Measurements from ENCODE around the gene DOCK2. TPM values are rescaled to one million over a fixed set of nuclear protein-coding genes. Genes with fewer than 3 reads are reported as not detected.

The DOCK2 gene
- polyA plus RNA-seq, 2 of the 4 experiments (the other 2 are of a cell fraction), result 2.1 to 4.6 TPM

DNA sequence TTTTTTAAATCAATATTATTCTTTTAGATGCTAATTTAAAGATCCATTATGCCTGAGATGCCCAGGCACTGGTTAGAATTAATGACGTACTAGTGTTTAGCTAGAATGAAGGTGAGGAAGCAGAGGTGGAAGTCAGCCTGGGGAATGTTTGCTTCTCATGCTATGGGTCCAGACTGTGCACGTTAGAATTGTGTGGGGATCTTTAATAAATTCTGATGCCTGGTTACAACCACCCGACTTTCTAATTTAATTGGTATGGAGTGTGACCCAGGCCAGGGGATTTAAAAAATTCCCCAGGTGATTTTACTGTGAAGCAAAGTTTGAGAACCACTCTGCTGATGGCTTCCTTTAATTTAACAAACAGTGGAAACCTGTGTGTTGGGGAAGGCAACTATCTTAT, 111.1 kb downstream of the DOCK2 start:
- POLR2A ChIA-PET, result no interaction called here

GRCh38 chr5:169749295-169749694, 112.2 kb downstream of the DOCK2 start:
- FAIRE-seq (no peak), ATAC-seq (no peak), DNase-seq (ENCODE audit: low read depth in 1 of 2, low spot score in 1 of 2) (no peak)
- no peaks in the 10 kb centered on the region for H3K9me3 ChIP-seq
- POLR2A ChIA-PET, result no interaction called here
- TF ChIP-seq TP53 (CRISPR knock-in tag; IDR thresholded peaks at IDR 0.05) (no peak), MYC (IDR thresholded peaks at IDR 0.05; ENCODE audit: borderline replicate concordance, low read length) (no peak), SREBF2 (IDR thresholded peaks at IDR 0.05) (no peak), ZC3H11A (IDR thresholded peaks at IDR 0.05) (no peak), RNF2 (IDR thresholded peaks at IDR 0.05; ENCODE audit: borderline replicate concordance, low read depth) (no peak), KDM5A (IDR thresholded peaks at IDR 0.05) (no peak), CHD4 (IDR thresholded peaks at IDR 0.05; ENCODE audit: borderline replicate concordance) (no peak), BHLHE40 (IDR thresholded peaks at IDR 0.05; ENCODE audit: low read depth, low read length) (no peak), FOXS1 (CRISPR knock-in tag; IDR thresholded peaks at IDR 0.05) (no peak)
- TF ChIP-seq, protein P1, sequence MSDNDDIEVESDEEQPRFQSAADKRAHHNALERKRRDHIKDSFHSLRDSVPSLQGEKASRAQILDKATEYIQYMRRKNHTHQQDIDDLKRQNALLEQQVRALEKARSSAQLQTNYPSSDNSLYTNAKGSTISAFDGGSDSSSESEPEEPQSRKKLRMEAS (IDR thresholded peaks at IDR 0.05), result no peak
- no peak overlapping the region for H3K27ac ChIP-seq
- 53% methylated on average over 3 of the region's 3 CpGs for WGBS (ENCODE audit: missing lambda C conversion rate)
- no peaks in the 10 kb centered on the region for H3K4me1 ChIP-seq
- H3K4me3 ChIP-seq, result no peak overlapping the region
- H3K4me2 ChIP-seq, result no peak overlapping the region
- CTCF ChIA-PET, result interaction anchor here (0.9 kb wide), 1 partner anchor 30 kb away, joined by 3 read pairs; no protein-coding TSS in a partner anchor

More for the DNA sequence above, 111.1 kb downstream of the DOCK2 start:
- DNase-seq (ENCODE audit: low read depth in 1 of 2, low spot score in 1 of 2) (no peak), ATAC-seq (no peak), FAIRE-seq (no peak)
- Histone ChIP-seq H3K9me3 (no peaks in the 10 kb centered on the region), H3K4me3 (no peak overlapping the region), H3K27ac (no peak overlapping the region), H3K4me2 (no peak overlapping the region), H3K4me1 (no peaks in the 10 kb centered on the region)
- 50% methylated on average over 3 of the region's 3 CpGs for WGBS (ENCODE audit: missing lambda C conversion rate)
- TF ChIP-seq, protein P2, sequence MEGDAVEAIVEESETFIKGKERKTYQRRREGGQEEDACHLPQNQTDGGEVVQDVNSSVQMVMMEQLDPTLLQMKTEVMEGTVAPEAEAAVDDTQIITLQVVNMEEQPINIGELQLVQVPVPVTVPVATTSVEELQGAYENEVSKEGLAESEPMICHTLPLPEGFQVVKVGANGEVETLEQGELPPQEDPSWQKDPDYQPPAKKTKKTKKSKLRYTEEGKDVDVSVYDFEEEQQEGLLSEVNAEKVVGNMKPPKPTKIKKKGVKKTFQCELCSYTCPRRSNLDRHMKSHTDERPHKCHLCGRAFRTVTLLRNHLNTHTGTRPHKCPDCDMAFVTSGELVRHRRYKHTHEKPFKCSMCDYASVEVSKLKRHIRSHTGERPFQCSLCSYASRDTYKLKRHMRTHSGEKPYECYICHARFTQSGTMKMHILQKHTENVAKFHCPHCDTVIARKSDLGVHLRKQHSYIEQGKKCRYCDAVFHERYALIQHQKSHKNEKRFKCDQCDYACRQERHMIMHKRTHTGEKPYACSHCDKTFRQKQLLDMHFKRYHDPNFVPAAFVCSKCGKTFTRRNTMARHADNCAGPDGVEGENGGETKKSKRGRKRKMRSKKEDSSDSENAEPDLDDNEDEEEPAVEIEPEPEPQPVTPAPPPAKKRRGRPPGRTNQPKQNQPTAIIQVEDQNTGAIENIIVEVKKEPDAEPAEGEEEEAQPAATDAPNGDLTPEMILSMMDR (IDR thresholded peaks at IDR 0.05), result no peak
- no peak for TF ChIP-seq CBX8 (IDR thresholded peaks at IDR 0.05)
- TF ChIP-seq PHF8 (IDR thresholded peaks at IDR 0.05; ENCODE audit: borderline replicate concordance, low read depth), result no peak
- no peak for TF ChIP-seq MAFK (IDR thresholded peaks at IDR 0.05; ENCODE audit: partially characterized antibody)
- no peak for TF ChIP-seq JUNB (IDR thresholded peaks at IDR 0.05)
- CTCF ChIA-PET, result interaction anchor here (0.9 kb wide), 1 partner anchor 29 kb away, joined by 3 read pairs; no protein-coding TSS in a partner anchor

GRCh38 chr5:169751490-169751889, 114.4 kb downstream of the DOCK2 start:
- H3K4me3 ChIP-seq, result no peak overlapping the region
- CTCF ChIA-PET, result interaction anchor here (0.8 to 2.7 kb wide), 3 partner anchors 28 to 229 kb away, joined by 3 to 8 read pairs (median 6); partner anchors contain the start of gene INSYN2B
- H3K27ac ChIP-seq, result no peak overlapping the region
- POLR2A ChIA-PET, result no interaction called here
- H3K9me3 ChIP-seq, result no peaks in the 10 kb centered on the region
- no peak overlapping the region for H3K4me2 ChIP-seq
- FAIRE-seq, result no peak
- TF ChIP-seq GATA3 (IDR thresholded peaks at IDR 0.05; ENCODE audit: borderline replicate concordance) (no peak), KDM1A (IDR thresholded peaks at IDR 0.05; ENCODE audit: low read depth) (no peak), KDM5A (IDR thresholded peaks at IDR 0.05) (no peak), RARB (CRISPR knock-in tag; IDR thresholded peaks at IDR 0.05) (no peak), ZFP36 (IDR thresholded peaks at IDR 0.05; ENCODE audit: borderline replicate concordance, partially characterized antibody) (no peak), ATOH8 (CRISPR knock-in tag; IDR thresholded peaks at IDR 0.05; ENCODE audit: low read depth) (no peak), PHF8 (IDR thresholded peaks at IDR 0.05; ENCODE audit: borderline replicate concordance, low read depth) (no peak), CBX2 (IDR thresholded peaks at IDR 0.05; ENCODE audit: borderline replicate concordance, low read depth) (no peak), HOXB5 (CRISPR knock-in tag; IDR thresholded peaks at IDR 0.05) (no peak), EP300 (IDR thresholded peaks at IDR 0.05) (no peak), EHF (CRISPR knock-in tag; IDR thresholded peaks at IDR 0.05) (no peak), RNF2 (IDR thresholded peaks at IDR 0.05; ENCODE audit: borderline replicate concordance, low read depth) (no peak), FOXS1 (CRISPR knock-in tag; IDR thresholded peaks at IDR 0.05) (no peak), MAFK (IDR thresholded peaks at IDR 0.05; ENCODE audit: partially characterized antibody) (no peak), USF2 (IDR thresholded peaks at IDR 0.05) (no peak), RAD21 (conservative IDR thresholded peaks at IDR 0.05 in 1 of 2, IDR thresholded peaks at IDR 0.05 in 1 of 2) (no peak), SMC3 (IDR thresholded peaks at IDR 0.05) (no peak)
- TF ChIP-seq, protein P3, sequence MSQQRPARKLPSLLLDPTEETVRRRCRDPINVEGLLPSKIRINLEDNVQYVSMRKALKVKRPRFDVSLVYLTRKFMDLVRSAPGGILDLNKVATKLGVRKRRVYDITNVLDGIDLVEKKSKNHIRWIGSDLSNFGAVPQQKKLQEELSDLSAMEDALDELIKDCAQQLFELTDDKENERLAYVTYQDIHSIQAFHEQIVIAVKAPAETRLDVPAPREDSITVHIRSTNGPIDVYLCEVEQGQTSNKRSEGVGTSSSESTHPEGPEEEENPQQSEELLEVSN (IDR thresholded peaks at IDR 0.05; ENCODE audit: borderline replicate concordance, low read depth), result no peak
- TF ChIP-seq, protein P4, sequence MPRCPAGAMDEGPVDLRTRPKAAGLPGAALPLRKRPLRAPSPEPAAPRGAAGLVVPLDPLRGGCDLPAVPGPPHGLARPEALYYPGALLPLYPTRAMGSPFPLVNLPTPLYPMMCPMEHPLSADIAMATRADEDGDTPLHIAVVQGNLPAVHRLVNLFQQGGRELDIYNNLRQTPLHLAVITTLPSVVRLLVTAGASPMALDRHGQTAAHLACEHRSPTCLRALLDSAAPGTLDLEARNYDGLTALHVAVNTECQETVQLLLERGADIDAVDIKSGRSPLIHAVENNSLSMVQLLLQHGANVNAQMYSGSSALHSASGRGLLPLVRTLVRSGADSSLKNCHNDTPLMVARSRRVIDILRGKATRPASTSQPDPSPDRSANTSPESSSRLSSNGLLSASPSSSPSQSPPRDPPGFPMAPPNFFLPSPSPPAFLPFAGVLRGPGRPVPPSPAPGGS (IDR thresholded peaks at IDR 0.05), result no peak
- no peak for ATAC-seq
- 83% methylated on average over 4 of the region's 4 CpGs for WGBS (ENCODE audit: missing lambda C conversion rate)
- DNase-seq (ENCODE audit: low read depth in 1 of 2, low spot score in 1 of 2), result no peak
- H3K4me1 ChIP-seq, result no peaks in the 10 kb centered on the region

Measured in A549 (cell line).